ENCODE data around the gene AKAP13. TPM values are rescaled to one million over a fixed set of nuclear protein-coding genes. Genes with fewer than 3 reads are reported as not detected.

AKAP13 gene
- total and polyA plus RNA-seq, 2 of the 13 experiments (the other 11 are each of a cell fraction or from before 2014, with no cell fraction given): 6.7 to 27.1 TPM

DNA sequence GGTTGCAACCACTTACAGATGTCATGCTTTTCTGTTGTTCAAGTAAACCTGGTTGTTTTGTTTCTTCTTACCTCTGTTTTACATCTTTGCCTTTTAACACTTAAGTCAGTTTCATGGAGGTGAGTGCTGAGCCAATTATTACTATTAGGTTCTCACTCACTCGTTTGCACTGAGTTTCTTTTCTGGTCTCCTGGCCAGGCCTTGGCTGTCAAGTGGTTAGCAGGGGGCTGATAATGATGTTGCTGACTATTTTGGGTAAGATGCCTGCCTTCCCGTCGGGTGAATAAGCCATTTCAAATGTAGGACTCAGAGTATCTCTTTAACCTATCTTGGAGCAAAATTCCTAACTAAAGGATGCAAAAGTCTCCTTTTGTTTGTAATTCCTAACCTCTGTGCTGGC is 335.9 kb downstream of the AKAP13 start:
- no peak overlapping the region for H2AFZ ChIP-seq (ENCODE audit: low read length)
- 91% methylated on average over 3 of the region's 3 CpGs for WGBS (ENCODE audit: low lambda C conversion rate)
- H3K36me3 ChIP-seq (replicated peaks in 1 of 2; ENCODE audit: control insufficient read depth in 1 of 2, insufficient read depth in 2 of 2, low read length in 2 of 2): peaks cover 5 to 40% of the 10 kb centered on the region in 2 experiments; a peak in 4 of 5 replicates
- intact Hi-C loops (cut with micrococcal nuclease; ENCODE audit: unreplicated experiment) (no loop called here), in situ Hi-C loops (cut with HindIII; ENCODE audit: extremely low pct_ligation_motif_present, low pct_unique_long_range_greater_than_20kb) (loop anchor here (25.0 kb wide), 1 partner anchor 429 kb away; no protein-coding TSS in a partner anchor)
- CTCF ChIA-PET (ENCODE audit: low intra/inter-chr PET ratio, low total read pairs): no interaction called here
- DNase-seq (ENCODE audit: low spot score) (no peak), FAIRE-seq (no peak), ATAC-seq (no peak)
- H3K27ac ChIP-seq (ENCODE audit: extremely low read length, insufficient read depth, low read length): no peak overlapping the region
- no peaks in the 10 kb centered on the region for H4K20me1 ChIP-seq (ENCODE audit: insufficient read depth, low read length)
- no peaks in the 10 kb centered on the region for H3K79me2 ChIP-seq (ENCODE audit: insufficient read depth, low read length)
- H3K9ac ChIP-seq (ENCODE audit: insufficient read depth, low read depth, low read length): no peak overlapping the region
- no TSS peak for BruUV-seq (replicated peaks)
- no peak overlapping the region for H3K4me2 ChIP-seq (ENCODE audit: low read depth, low read length)
- no peaks in the 10 kb centered on the region for H3K9me3 ChIP-seq (ENCODE audit: low read length)
- no peaks in the 10 kb centered on the region for H3K4me1 ChIP-seq (ENCODE audit: insufficient read depth, low read length)
- no peak overlapping the region for H3K4me3 ChIP-seq (replicated peaks in 1 of 3; ENCODE audit: insufficient read depth in 1 of 3, low read depth in 2 of 3, low read length in 3 of 3)
- no peaks in the 10 kb centered on the region for H3K27me3 ChIP-seq (ENCODE audit: control insufficient read depth in 1 of 2, insufficient read depth in 2 of 2, low read length in 2 of 2)
- POLR2A ChIA-PET: no interaction called here
- no peak for TF ChIP-seq FOXJ3 (CRISPR knock-in tag; IDR thresholded peaks at IDR 0.05; ENCODE audit: borderline replicate concordance)
- no peak for TF ChIP-seq SKI (IDR thresholded peaks at IDR 0.05; ENCODE audit: partially characterized antibody)
- TF ChIP-seq ZBTB2 (CRISPR knock-in tag; IDR thresholded peaks at IDR 0.05; ENCODE audit: low read depth): no peak
- TF ChIP-seq, protein P1, sequence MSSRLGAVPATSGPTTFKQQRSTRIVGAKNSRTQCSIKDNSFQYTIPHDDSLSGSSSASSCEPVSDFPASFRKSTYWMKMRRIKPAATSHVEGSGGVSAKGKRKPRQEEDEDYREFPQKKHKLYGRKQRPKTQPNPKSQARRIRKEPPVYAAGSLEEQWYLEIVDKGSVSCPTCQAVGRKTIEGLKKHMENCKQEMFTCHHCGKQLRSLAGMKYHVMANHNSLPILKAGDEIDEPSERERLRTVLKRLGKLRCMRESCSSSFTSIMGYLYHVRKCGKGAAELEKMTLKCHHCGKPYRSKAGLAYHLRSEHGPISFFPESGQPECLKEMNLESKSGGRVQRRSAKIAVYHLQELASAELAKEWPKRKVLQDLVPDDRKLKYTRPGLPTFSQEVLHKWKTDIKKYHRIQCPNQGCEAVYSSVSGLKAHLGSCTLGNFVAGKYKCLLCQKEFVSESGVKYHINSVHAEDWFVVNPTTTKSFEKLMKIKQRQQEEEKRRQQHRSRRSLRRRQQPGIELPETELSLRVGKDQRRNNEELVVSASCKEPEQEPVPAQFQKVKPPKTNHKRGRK (CRISPR knock-in tag; IDR thresholded peaks at IDR 0.05): no peak
- no peak for TF ChIP-seq ZNF547 (CRISPR knock-in tag; IDR thresholded peaks at IDR 0.05)
- TF ChIP-seq, protein P2, sequence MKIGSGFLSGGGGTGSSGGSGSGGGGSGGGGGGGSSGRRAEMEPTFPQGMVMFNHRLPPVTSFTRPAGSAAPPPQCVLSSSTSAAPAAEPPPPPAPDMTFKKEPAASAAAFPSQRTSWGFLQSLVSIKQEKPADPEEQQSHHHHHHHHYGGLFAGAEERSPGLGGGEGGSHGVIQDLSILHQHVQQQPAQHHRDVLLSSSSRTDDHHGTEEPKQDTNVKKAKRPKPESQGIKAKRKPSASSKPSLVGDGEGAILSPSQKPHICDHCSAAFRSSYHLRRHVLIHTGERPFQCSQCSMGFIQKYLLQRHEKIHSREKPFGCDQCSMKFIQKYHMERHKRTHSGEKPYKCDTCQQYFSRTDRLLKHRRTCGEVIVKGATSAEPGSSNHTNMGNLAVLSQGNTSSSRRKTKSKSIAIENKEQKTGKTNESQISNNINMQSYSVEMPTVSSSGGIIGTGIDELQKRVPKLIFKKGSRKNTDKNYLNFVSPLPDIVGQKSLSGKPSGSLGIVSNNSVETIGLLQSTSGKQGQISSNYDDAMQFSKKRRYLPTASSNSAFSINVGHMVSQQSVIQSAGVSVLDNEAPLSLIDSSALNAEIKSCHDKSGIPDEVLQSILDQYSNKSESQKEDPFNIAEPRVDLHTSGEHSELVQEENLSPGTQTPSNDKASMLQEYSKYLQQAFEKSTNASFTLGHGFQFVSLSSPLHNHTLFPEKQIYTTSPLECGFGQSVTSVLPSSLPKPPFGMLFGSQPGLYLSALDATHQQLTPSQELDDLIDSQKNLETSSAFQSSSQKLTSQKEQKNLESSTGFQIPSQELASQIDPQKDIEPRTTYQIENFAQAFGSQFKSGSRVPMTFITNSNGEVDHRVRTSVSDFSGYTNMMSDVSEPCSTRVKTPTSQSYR (CRISPR knock-in tag; IDR thresholded peaks at IDR 0.05; ENCODE audit: borderline replicate concordance): no peak
- TF ChIP-seq ZNF121 (CRISPR knock-in tag; IDR thresholded peaks at IDR 0.05): no peak
- no peak for TF ChIP-seq SUZ12 (IDR thresholded peaks at IDR 0.05; ENCODE audit: low read depth, low read length)
- no peak for TF ChIP-seq GMEB2 (CRISPR knock-in tag; IDR thresholded peaks at IDR 0.05; ENCODE audit: low read depth)
- TF ChIP-seq ZMYM3 (CRISPR knock-in tag; IDR thresholded peaks at IDR 0.05): no peak
- TF ChIP-seq ZNF563 (CRISPR knock-in tag; IDR thresholded peaks at IDR 0.05): no peak
- no peak for TF ChIP-seq MEIS1 (CRISPR knock-in tag; IDR thresholded peaks at IDR 0.05; ENCODE audit: borderline replicate concordance)
- TF ChIP-seq, protein P3, sequence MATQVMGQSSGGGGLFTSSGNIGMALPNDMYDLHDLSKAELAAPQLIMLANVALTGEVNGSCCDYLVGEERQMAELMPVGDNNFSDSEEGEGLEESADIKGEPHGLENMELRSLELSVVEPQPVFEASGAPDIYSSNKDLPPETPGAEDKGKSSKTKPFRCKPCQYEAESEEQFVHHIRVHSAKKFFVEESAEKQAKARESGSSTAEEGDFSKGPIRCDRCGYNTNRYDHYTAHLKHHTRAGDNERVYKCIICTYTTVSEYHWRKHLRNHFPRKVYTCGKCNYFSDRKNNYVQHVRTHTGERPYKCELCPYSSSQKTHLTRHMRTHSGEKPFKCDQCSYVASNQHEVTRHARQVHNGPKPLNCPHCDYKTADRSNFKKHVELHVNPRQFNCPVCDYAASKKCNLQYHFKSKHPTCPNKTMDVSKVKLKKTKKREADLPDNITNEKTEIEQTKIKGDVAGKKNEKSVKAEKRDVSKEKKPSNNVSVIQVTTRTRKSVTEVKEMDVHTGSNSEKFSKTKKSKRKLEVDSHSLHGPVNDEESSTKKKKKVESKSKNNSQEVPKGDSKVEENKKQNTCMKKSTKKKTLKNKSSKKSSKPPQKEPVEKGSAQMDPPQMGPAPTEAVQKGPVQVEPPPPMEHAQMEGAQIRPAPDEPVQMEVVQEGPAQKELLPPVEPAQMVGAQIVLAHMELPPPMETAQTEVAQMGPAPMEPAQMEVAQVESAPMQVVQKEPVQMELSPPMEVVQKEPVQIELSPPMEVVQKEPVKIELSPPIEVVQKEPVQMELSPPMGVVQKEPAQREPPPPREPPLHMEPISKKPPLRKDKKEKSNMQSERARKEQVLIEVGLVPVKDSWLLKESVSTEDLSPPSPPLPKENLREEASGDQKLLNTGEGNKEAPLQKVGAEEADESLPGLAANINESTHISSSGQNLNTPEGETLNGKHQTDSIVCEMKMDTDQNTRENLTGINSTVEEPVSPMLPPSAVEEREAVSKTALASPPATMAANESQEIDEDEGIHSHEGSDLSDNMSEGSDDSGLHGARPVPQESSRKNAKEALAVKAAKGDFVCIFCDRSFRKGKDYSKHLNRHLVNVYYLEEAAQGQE (IDR thresholded peaks at IDR 0.05; ENCODE audit: borderline replicate concordance in 1 of 2, low read depth in 1 of 2, low read length in 2 of 2): no peak
- no peak for TF ChIP-seq PLRG1 (conservative IDR thresholded peaks at IDR 0.05)
